HG03025 (cell line): ENCODE results near the gene ATF7IP2.
"Not testable (repeated sequence)": the region's sequence is repeated elsewhere in the genome, so short reads cannot be mapped to it uniquely, and the experiment has no call there.

Experiments used
- ATAC-seq: cut with Tn5 transposase; IDR thresholded peaks from one replicate; pipeline ENCODE4 v1.9.1; 2021; ENCODE audit warnings: mild to moderate bottlenecking, moderate library complexity; ENCODE audit not compliant: unreplicated experiment, low FRiP score

The ATF7IP2 gene

GRCh38 chr16:10447289-10447688 lies 61.4 kb downstream of the ATF7IP2 start:
- ATAC-seq = no peak

- not testable (repeated sequence) for ATAC-seq
Observed at GRCh38 chr16:10452208-10453158, 66.6 kb downstream of the ATF7IP2 start.

- no peak for ATAC-seq
Observed at GRCh38 chr16:10453159-10453510, 67.3 kb downstream of the ATF7IP2 start.

GRCh38 chr16:10465821-10466220 lies 80.0 kb downstream of the ATF7IP2 start:
- ATAC-seq = no peak

- ATAC-seq = no peak
Observed at GRCh38 chr16:10466313-10466712, 80.5 kb downstream of the ATF7IP2 start.

GRCh38 chr16:10466861-10467260 lies 81.0 kb downstream of the ATF7IP2 start:
- ATAC-seq = no peak

- not testable (repeated sequence) for ATAC-seq
Observed at GRCh38 chr16:10476636-10477035, 90.8 kb downstream of the ATF7IP2 start.

- no peak for ATAC-seq
Observed at GRCh38 chr16:10480151-10480550, 94.3 kb downstream of the ATF7IP2 start.

- ATAC-seq = no peak
Observed at GRCh38 chr16:10485159-10485558, 99.3 kb downstream of the ATF7IP2 start.

- no peak for ATAC-seq
Observed at GRCh38 chr16:10485698-10486382, 100.0 kb downstream of the ATF7IP2 start.

- no peak for ATAC-seq
Observed at GRCh38 chr16:10490141-10490540, 104.3 kb downstream of the ATF7IP2 start.

GRCh38 chr16:10493276-10493675 lies 107.4 kb downstream of the ATF7IP2 start:
- no peak for ATAC-seq

- peak; percentile 63 for ATAC-seq
Observed at GRCh38 chr16:10494343-10495030, 108.6 kb downstream of the ATF7IP2 start.

- ATAC-seq = no peak
Observed at GRCh38 chr16:10495031-10495345, 109.1 kb downstream of the ATF7IP2 start.

GRCh38 chr16:10497132-10498101 lies 111.6 kb downstream of the ATF7IP2 start:
- no peak for ATAC-seq

GRCh38 chr16:10500582-10500981 lies 114.7 kb downstream of the ATF7IP2 start:
- no peak for ATAC-seq

GRCh38 chr16:10501016-10501607 lies 115.3 kb downstream of the ATF7IP2 start:
- ATAC-seq = no peak

- ATAC-seq = no peak
Observed at GRCh38 chr16:10502776-10503175, 116.9 kb downstream of the ATF7IP2 start.

- ATAC-seq = no peak
Observed at GRCh38 chr16:10504404-10504885, 118.6 kb downstream of the ATF7IP2 start.

- not testable (repeated sequence) for ATAC-seq
Observed at GRCh38 chr16:10505286-10505685, 119.4 kb downstream of the ATF7IP2 start.
